Inflammatory macrophage treated with lipopolysaccharide for 1 hour (primary cell): Measurements from ENCODE around the gene EHBP1.
A peak's percentile ranks its signal among the peaks of the same experiment; 100 is the strongest.
"Not testable (repeated sequence)": the region's sequence is repeated elsewhere in the genome, so short reads cannot be mapped to it uniquely, and the experiment has no call there.

Source experiments
- DNase-seq, 2 donors: peaks; one replicate each; pipeline ENCODE4 v3.0.0-alpha.2; 2020 to 2022

EHBP1 gene

GRCh38 chr2:63053889-63054602 is 348.5 kb downstream of the EHBP1 start:
- peak; percentile 35 to 54 for DNase-seq

GRCh38 chr2:63054841-63055225 is 349.3 kb downstream of the EHBP1 start:
- no peak for DNase-seq

- DNase-seq: no peak
These were observed 350.0 kb downstream of the EHBP1 start for GRCh38 chr2:63055226-63056106.

- no peak for DNase-seq
These were observed 350.9 kb downstream of the EHBP1 start for GRCh38 chr2:63056107-63057050.

- no peak for DNase-seq
These were observed 352.0 kb downstream of the EHBP1 start for GRCh38 chr2:63057249-63058143.

- DNase-seq: no peak
These were observed 352.8 kb downstream of the EHBP1 start for GRCh38 chr2:63058144-63058920.

GRCh38 chr2:63058921-63059792 is 353.6 kb downstream of the EHBP1 start:
- DNase-seq: no peak

- peak; percentile 52 to 82 for DNase-seq
These were observed 354.4 kb downstream of the EHBP1 start for GRCh38 chr2:63059793-63060471.

- DNase-seq: no peak
These were observed 355.0 kb downstream of the EHBP1 start for GRCh38 chr2:63060472-63060991.

GRCh38 chr2:63064197-63064596 is 358.7 kb downstream of the EHBP1 start:
- no peak for DNase-seq

GRCh38 chr2:63064661-63065060 is 359.1 kb downstream of the EHBP1 start:
- no peak for DNase-seq

GRCh38 chr2:63066265-63066664 is 360.8 kb downstream of the EHBP1 start:
- DNase-seq: no peak

GRCh38 chr2:63066838-63067237 is 361.3 kb downstream of the EHBP1 start:
- DNase-seq: no peak

GRCh38 chr2:63071664-63072063 is 366.2 kb downstream of the EHBP1 start:
- no peak for DNase-seq

GRCh38 chr2:63073994-63074393 is 368.5 kb downstream of the EHBP1 start:
- no peak for DNase-seq

GRCh38 chr2:63074399-63074798 is 368.9 kb downstream of the EHBP1 start:
- not testable (repeated sequence) for DNase-seq

- DNase-seq: peak in 1 of 2 donors; percentile 56
These were observed 373.5 kb downstream of the EHBP1 start for GRCh38 chr2:63078852-63079606.

GRCh38 chr2:63081404-63081803 is 375.9 kb downstream of the EHBP1 start:
- DNase-seq: no peak
